ENCODE data around the gene NUDCD3.
"Not testable (repeated sequence)": the region's sequence is repeated elsewhere in the genome, so short reads cannot be mapped to it uniquely, and the experiment has no call there.

Gene NUDCD3

GRCh38 chr7:44524811-44525388 is 34.4 kb upstream of the NUDCD3 start:
- no peak overlapping the region for H3K27ac Mint-ChIP-seq
- H3K27me3 Mint-ChIP-seq, result peaks cover 4% of the 10 kb centered on the region
- no peak overlapping the region for H3K4me3 Mint-ChIP-seq
- no peaks in the 10 kb centered on the region for H3K4me1 Mint-ChIP-seq (ENCODE audit: low read depth)
- peaks cover 4% of the 10 kb centered on the region for H3K36me3 Mint-ChIP-seq (ENCODE audit: low read depth)
- peaks cover 10% of the 10 kb centered on the region for H3K9me3 Mint-ChIP-seq

DNA sequence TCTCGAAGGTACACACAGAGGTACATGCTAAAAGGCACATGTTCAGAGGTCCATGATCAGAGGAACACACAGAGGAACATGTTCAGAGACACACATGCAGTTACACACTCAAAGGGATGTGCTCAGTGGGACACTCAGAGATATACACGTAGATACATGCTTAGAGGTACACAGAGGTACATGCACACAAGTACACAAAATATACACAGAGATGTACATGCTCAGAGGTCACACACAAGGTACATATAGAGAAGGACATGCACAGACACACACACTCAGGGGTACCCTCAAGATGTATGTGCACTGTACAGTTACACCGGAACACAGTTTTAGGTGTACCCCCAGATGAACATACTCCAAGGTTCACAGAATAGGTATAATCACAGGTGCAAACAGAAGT is 31.9 kb upstream of the NUDCD3 start:
- peaks cover 4% of the 10 kb centered on the region for H3K27me3 Mint-ChIP-seq
- peaks cover 4% of the 10 kb centered on the region for H3K36me3 Mint-ChIP-seq (ENCODE audit: low read depth)

GRCh38 chr7:44521347-44522095 is 31.1 kb upstream of the NUDCD3 start:
- Mint-ChIP-seq H3K27ac (no peak overlapping the region), H3K27me3 (peaks cover 4% of the 10 kb centered on the region), H3K36me3 (ENCODE audit: low read depth) (peaks cover 4% of the 10 kb centered on the region), H3K4me1 (ENCODE audit: low read depth) (no peaks in the 10 kb centered on the region), H3K4me3 (no peak overlapping the region), H3K9me3 (peaks cover 10% of the 10 kb centered on the region)

More for the DNA sequence above, 31.9 kb upstream of the NUDCD3 start:
- peaks cover 10% of the 10 kb centered on the region for H3K9me3 Mint-ChIP-seq
- no peak overlapping the region for H3K27ac Mint-ChIP-seq
- no peak overlapping the region for H3K4me3 Mint-ChIP-seq
- H3K4me1 Mint-ChIP-seq (ENCODE audit: low read depth), result no peaks in the 10 kb centered on the region

- Mint-ChIP-seq H3K4me1 (ENCODE audit: low read depth) (no peaks in the 10 kb centered on the region), H3K27me3 (peaks cover 4% of the 10 kb centered on the region), H3K36me3 (ENCODE audit: low read depth) (no peaks in the 10 kb centered on the region), H3K4me3 (no peak overlapping the region), H3K9me3 (peaks cover 10% of the 10 kb centered on the region), H3K27ac (no peak overlapping the region)
Measured at GRCh38 chr7:44520574-44520973, 30.1 kb upstream of the NUDCD3 start.

GRCh38 chr7:44519546-44519945 is 29.1 kb upstream of the NUDCD3 start:
- peaks cover 4% of the 10 kb centered on the region for H3K27me3 Mint-ChIP-seq
- H3K4me3 Mint-ChIP-seq, result no peak overlapping the region
- H3K4me1 Mint-ChIP-seq (ENCODE audit: low read depth), result no peaks in the 10 kb centered on the region

GRCh38 chr7:44518761-44519160 is 28.3 kb upstream of the NUDCD3 start:
- no peak overlapping the region for H3K4me3 Mint-ChIP-seq
- H3K9me3 Mint-ChIP-seq, result peaks cover under 1% of the 10 kb centered on the region
- no peak overlapping the region for H3K27ac Mint-ChIP-seq
- no peaks in the 10 kb centered on the region for H3K4me1 Mint-ChIP-seq (ENCODE audit: low read depth)
- no peaks in the 10 kb centered on the region for H3K27me3 Mint-ChIP-seq
- no peaks in the 10 kb centered on the region for H3K36me3 Mint-ChIP-seq (ENCODE audit: low read depth)

More at GRCh38 chr7:44519546-44519945, 29.1 kb upstream of the NUDCD3 start:
- Mint-ChIP-seq H3K9me3 (peaks cover 6% of the 10 kb centered on the region), H3K36me3 (ENCODE audit: low read depth) (no peaks in the 10 kb centered on the region), H3K27ac (no peak overlapping the region)

GRCh38 chr7:44517175-44517574 is 26.7 kb upstream of the NUDCD3 start:
- Mint-ChIP-seq H3K9me3 (no peaks in the 10 kb centered on the region), H3K27me3 (no peaks in the 10 kb centered on the region), H3K4me3 (no peak overlapping the region), H3K27ac (no peak overlapping the region), H3K4me1 (ENCODE audit: low read depth) (no peaks in the 10 kb centered on the region), H3K36me3 (ENCODE audit: low read depth) (no peaks in the 10 kb centered on the region)

DNA sequence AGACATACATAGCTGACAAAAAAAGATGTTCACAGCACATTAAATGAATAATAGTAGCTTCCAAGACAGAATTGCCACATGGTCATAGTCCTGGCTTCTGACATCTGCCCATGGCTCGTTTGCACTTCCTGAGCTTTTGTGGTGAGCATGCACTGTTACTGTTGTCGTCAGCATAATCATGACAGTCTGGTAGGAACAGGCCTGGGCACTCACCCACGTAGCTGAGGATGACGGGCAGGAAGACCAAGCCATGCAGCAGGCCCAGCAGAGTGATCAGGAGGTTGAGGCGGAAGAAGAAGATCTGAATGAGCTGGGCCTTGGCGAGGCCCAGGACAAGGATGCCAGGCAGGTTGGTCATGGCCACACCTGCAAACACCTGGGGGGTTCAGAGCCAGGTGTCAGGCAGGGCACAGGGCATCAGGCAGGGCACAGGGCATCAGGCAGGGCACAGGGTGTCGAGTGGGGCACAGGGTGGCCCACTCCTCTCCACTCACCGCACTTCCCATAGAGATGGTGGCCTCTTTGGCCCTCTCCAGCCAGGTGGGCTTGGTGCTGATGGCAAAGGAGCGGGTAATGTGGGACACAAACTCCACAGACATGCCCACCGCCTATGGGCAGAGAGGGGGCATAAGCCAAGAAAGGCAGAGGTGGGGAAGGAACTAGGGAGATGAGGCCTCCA is 25.3 kb upstream of the NUDCD3 start:
- no peaks in the 10 kb centered on the region for H3K9me3 Mint-ChIP-seq
- H3K27ac Mint-ChIP-seq, result no peak overlapping the region
- no peaks in the 10 kb centered on the region for H3K4me1 Mint-ChIP-seq (ENCODE audit: low read depth)
- no peak overlapping the region for H3K4me3 Mint-ChIP-seq
- no peaks in the 10 kb centered on the region for H3K36me3 Mint-ChIP-seq (ENCODE audit: low read depth)
- H3K27me3 Mint-ChIP-seq, result peaks cover 6% of the 10 kb centered on the region

GRCh38 chr7:44512736-44513135 is 22.3 kb upstream of the NUDCD3 start:
- peaks cover 6% of the 10 kb centered on the region for H3K27me3 Mint-ChIP-seq
- H3K9me3 Mint-ChIP-seq, result no peaks in the 10 kb centered on the region
- H3K4me3 Mint-ChIP-seq, result no peak overlapping the region
- H3K4me1 Mint-ChIP-seq (ENCODE audit: low read depth), result peaks cover 16% of the 10 kb centered on the region
- no peak overlapping the region for H3K27ac Mint-ChIP-seq
- H3K36me3 Mint-ChIP-seq (ENCODE audit: low read depth), result no peaks in the 10 kb centered on the region

DNA sequence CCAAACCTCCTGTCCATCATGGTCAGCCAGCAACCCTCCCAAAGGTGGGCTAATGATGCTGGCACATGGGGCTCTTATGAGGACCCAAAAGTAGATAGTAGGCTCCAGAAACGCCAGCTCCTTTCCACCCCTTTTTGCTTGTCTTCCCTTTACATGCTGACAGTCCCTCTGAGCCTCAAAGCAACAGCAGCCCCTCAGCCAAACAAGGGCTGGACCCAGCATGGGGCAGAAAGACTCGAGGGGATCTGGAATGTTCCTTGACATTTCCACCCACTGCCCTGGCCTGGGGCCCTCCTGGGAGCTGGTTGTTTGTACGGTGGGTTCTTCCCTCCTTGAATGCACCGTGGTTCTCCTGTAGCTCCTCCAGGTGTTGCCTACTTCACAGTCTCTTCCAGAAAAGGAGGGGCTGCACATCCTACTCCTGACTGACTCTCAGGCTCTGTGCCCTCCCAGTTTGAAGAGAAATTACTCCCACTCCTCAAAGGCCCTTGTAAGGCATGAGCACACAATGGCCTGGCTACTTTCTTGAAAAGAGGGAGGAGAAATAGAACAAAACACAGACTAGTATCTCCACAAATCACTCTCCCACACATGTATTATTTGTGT is 21.5 kb upstream of the NUDCD3 start:
- Mint-ChIP-seq H3K9me3 (peaks cover under 1% of the 10 kb centered on the region), H3K27ac (no peak overlapping the region), H3K36me3 (ENCODE audit: low read depth) (peaks cover under 1% of the 10 kb centered on the region), H3K4me1 (ENCODE audit: low read depth) (peaks cover 16% of the 10 kb centered on the region), H3K4me3 (no peak overlapping the region), H3K27me3 (peaks cover 6% of the 10 kb centered on the region)

- H3K27me3 Mint-ChIP-seq, result peaks cover 10% of the 10 kb centered on the region
- no peak overlapping the region for H3K4me3 Mint-ChIP-seq
- H3K36me3 Mint-ChIP-seq (ENCODE audit: low read depth), result peaks cover 5% of the 10 kb centered on the region
- H3K9me3 Mint-ChIP-seq, result peaks cover 7% of the 10 kb centered on the region
- peaks cover 19% of the 10 kb centered on the region for H3K4me1 Mint-ChIP-seq (ENCODE audit: low read depth)
- no peak overlapping the region for H3K27ac Mint-ChIP-seq
Measured at GRCh38 chr7:44511236-44511635, 20.8 kb upstream of the NUDCD3 start.

DNA sequence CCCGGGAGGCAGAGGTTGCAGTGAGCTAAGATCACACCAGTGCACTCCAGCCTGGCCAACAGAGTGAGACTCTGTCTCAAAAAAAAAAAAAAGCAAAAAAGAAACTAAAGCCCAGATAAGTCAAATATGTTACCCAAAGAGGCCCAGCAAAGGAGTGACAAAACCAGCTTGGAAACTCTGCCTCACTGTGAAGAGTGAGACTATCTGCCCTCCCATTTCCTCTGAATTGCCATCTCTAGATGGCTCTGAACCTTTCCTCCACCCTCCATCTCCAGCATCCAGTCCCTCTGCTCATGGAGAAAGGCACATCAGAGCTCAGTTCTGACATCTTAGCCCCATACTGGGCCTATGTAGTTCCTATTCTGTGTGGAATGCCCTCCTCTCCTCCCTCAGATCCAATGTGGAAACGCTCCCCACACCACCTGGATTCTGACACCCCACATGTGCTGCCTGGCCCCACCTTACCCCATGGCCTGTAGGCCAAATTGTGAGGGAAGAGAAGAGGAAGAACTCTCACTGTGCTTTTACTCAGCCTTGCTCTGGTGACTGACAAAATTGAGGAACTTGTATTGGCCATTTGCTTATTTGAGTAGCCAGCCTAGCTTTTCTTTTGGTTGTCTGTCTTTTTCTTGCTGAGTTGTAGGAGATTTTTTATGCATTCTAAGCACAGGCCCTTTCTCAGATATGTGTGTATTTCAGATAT is 18.0 kb upstream of the NUDCD3 start:
- peaks cover 10% of the 10 kb centered on the region for H3K27me3 Mint-ChIP-seq
- peaks cover 19% of the 10 kb centered on the region for H3K4me1 Mint-ChIP-seq (ENCODE audit: low read depth)
- no peak overlapping the region for H3K4me3 Mint-ChIP-seq
- H3K27ac Mint-ChIP-seq, result peak overlapping the region; percentile 29
- peaks cover 5% of the 10 kb centered on the region for H3K36me3 Mint-ChIP-seq (ENCODE audit: low read depth)
- H3K9me3 Mint-ChIP-seq, result peaks cover 15% of the 10 kb centered on the region

GRCh38 chr7:44506592-44507288 is 16.3 kb upstream of the NUDCD3 start:
- not testable (repeated sequence) for H3K4me3 Mint-ChIP-seq; H3K36me3 Mint-ChIP-seq (ENCODE audit: low read depth); H3K27ac Mint-ChIP-seq; H3K27me3 Mint-ChIP-seq
- Mint-ChIP-seq H3K9me3 (peaks cover 15% of the 10 kb centered on the region), H3K4me1 (ENCODE audit: low read depth) (peaks cover 19% of the 10 kb centered on the region)

- peaks cover 5% of the 10 kb centered on the region for H3K36me3 Mint-ChIP-seq (ENCODE audit: low read depth)
- no peak overlapping the region for H3K27ac Mint-ChIP-seq
Measured at GRCh38 chr7:44505595-44505994, 15.1 kb upstream of the NUDCD3 start.

More at GRCh38 chr7:44505595-44505994, 15.1 kb upstream of the NUDCD3 start:
- H3K4me3 Mint-ChIP-seq, result no peak overlapping the region
- peaks cover 15% of the 10 kb centered on the region for H3K9me3 Mint-ChIP-seq
- peaks cover 19% of the 10 kb centered on the region for H3K4me1 Mint-ChIP-seq (ENCODE audit: low read depth)
- H3K27me3 Mint-ChIP-seq, result peaks cover 4% of the 10 kb centered on the region
